ENCODE results near the gene EEF1A2.

DNA sequence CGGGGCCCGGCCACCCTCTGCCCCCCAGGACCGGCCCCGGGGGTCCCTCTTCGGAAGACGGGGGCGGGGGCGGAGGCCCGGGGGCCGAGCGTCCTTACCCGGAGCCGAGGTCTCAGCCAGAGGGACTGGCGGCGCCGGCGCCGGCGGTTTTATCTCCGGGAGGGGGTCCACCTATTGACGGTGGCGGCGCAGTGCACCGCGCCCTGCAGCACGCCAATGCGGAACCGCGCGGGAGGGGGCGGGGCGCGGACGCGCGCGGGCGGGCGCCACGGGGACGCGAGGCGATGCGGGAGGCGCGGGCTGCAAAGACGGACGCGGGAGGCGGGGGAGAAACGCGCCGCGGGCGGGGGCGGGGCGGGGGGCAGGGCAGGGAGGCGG is at the start of gene EEF1A2:
- no peak for TF ChIP-seq TAF1 (IDR thresholded peaks at IDR 0.05; ENCODE audit: borderline replicate concordance, insufficient read depth, low read length)
- TF ChIP-seq POLR2AphosphoS5 (IDR thresholded peaks at IDR 0.05; ENCODE audit: low read depth, low read length), result no peak
